Liver (tissue), 9 donors: ENCODE results near the gene FERMT1. TPM values are rescaled to one million over a fixed set of nuclear protein-coding genes. Genes with fewer than 3 reads are reported as not detected.

Experiments
- DNase-seq: peaks from one replicate; pipeline ENCODE4 v3.0.0-alpha.2; 2017; ENCODE audit warnings: low spot score
- H3K27ac ChIP-seq, 2 donors: one replicate each; pipeline ENCODE4 v1.7.0; 2013; ENCODE audit warnings: inconsistent platforms in 2 of 2, low read length in 2 of 2, control low read depth in 1 of 2, low read depth in 1 of 2, mild to moderate bottlenecking in 1 of 2
- H3K27me3 ChIP-seq, 4 donors: one replicate each; pipeline versions ENCODE4 v1.6.1 to v1.7.0; 2013; ENCODE audit warnings: low read length in 3 of 4, inconsistent platforms in 1 of 4, mild to moderate bottlenecking in 1 of 4, moderate library complexity in 1 of 4; ENCODE audit not compliant: control insufficient read depth in 4 of 4, insufficient read depth in 4 of 4
- H3K36me3 ChIP-seq, 4 donors: one replicate each; pipeline versions ENCODE4 v1.6.1 to v1.7.0; 2013; ENCODE audit warnings: low read length in 3 of 4, mild to moderate bottlenecking in 3 of 4, low read depth in 1 of 4, moderate library complexity in 1 of 4; ENCODE audit not compliant: control insufficient read depth in 4 of 4, insufficient read depth in 3 of 4
- H3K4me1 ChIP-seq, 4 donors: one replicate each; pipeline versions ENCODE4 v1.6.1 to v1.7.0; 2013; ENCODE audit warnings: low read length in 3 of 4, mild to moderate bottlenecking in 3 of 4, moderate library complexity in 1 of 4; ENCODE audit not compliant: control insufficient read depth in 4 of 4, insufficient read depth in 4 of 4
- H3K4me3 ChIP-seq, 3 donors: one replicate each; pipeline versions ENCODE4 v1.6.1 to v1.7.0; 2013; ENCODE audit warnings: low read length in 3 of 3, control low read depth in 1 of 3, low read depth in 1 of 3, mild to moderate bottlenecking in 1 of 3
- H3K9ac ChIP-seq, 2 donors: one replicate each; pipeline ENCODE4 v1.7.0; 2013; ENCODE audit warnings: low read length in 2 of 2, mild to moderate bottlenecking in 2 of 2, moderate library complexity in 2 of 2, control low read depth in 1 of 2, low read depth in 1 of 2
- H3K9me3 ChIP-seq, 4 donors: one replicate each; pipeline versions ENCODE4 v1.6.1 to v1.7.0; 2013; ENCODE audit warnings: low read length in 3 of 4; ENCODE audit not compliant: control insufficient read depth in 4 of 4
- EGR1 ChIP-seq, 2 donors: IDR thresholded peaks; 2 replicates each; pipeline ENCODE4 v1.6.1; 2016 to 2018; ENCODE audit warnings: antibody characterized with exemption in 2 of 2, low read depth in 2 of 2
- FOXA1 ChIP-seq: IDR thresholded peaks from 2 replicates; pipeline ENCODE4 v1.6.1; 2016; ENCODE audit warnings: antibody characterized with exemption
- FOXA2 ChIP-seq: IDR thresholded peaks from 2 replicates; pipeline ENCODE4 v1.6.1; 2016; ENCODE audit warnings: antibody characterized with exemption
- GABPA ChIP-seq, 2 donors: IDR thresholded peaks in 1 of 2; conservative IDR thresholded peaks in 1 of 2; 2 replicates each; pipeline ENCODE4 v1.6.1; 2016; ENCODE audit warnings: antibody characterized with exemption in 2 of 2, mild to moderate bottlenecking in 1 of 2, moderate library complexity in 1 of 2
- HNF4G ChIP-seq: IDR thresholded peaks from 2 replicates; pipeline ENCODE4 v1.6.1; 2016; ENCODE audit warnings: antibody characterized with exemption
- JUND ChIP-seq, 2 donors: IDR thresholded peaks; 2 replicates each; pipeline ENCODE4 v1.6.1; 2016; ENCODE audit warnings: antibody characterized with exemption in 2 of 2
- NR2F2 ChIP-seq: IDR thresholded peaks from 2 replicates; pipeline ENCODE4 v1.6.1; 2016; ENCODE audit warnings: antibody characterized with exemption
- RAD21 ChIP-seq, 2 donors: IDR thresholded peaks; 2 replicates each; pipeline ENCODE4 v1.6.1; 2016; ENCODE audit warnings: antibody characterized with exemption in 2 of 2, mild to moderate bottlenecking in 2 of 2
- RXRA ChIP-seq, 2 donors: IDR thresholded peaks; 2 replicates each; pipeline ENCODE4 v1.6.1; 2017 to 2018; ENCODE audit warnings: antibody characterized with exemption in 2 of 2, mild to moderate bottlenecking in 1 of 2
- SP1 ChIP-seq: IDR thresholded peaks from 2 replicates; pipeline ENCODE4 v1.6.1; 2018; ENCODE audit warnings: antibody characterized with exemption, mild to moderate bottlenecking
- TAF1 ChIP-seq: conservative IDR thresholded peaks from 2 replicates; pipeline ENCODE4 v1.6.1; 2016; ENCODE audit warnings: antibody characterized with exemption, mild to moderate bottlenecking
- YY1 ChIP-seq: IDR thresholded peaks from 2 replicates; pipeline ENCODE4 v1.6.1; 2016; ENCODE audit warnings: antibody characterized with exemption, mild to moderate bottlenecking
- WGBS: extraction: QIAGEN DNeasy Blood & Tissue Kit; methylation state at CpG from one replicate; pipeline ENCODE4 v1.1.7; 2013; 5-methylcytosine and 5-hydroxymethylcytosine counted together
- polyA plus RNA-seq, 2 donors: library from polyadenylated mRNA; stranded (reverse) in 1 of 2; unstranded in 1 of 2; fragments of 200-250 nt in 1 of 2; fragments of >200 nt in 1 of 2; fragmentation: Nextera tagmentation in 1 of 2; extraction: Ambion mirVana in 1 of 2; gene quantifications; one replicate each; pipeline versions ENCODE4 v1.2.1 to v1.2.3, GENCODE V29; 2013 to 2015
- total RNA-seq, 2 donors: library from RNA; depleted of rRNA; stranded (reverse); fragments of >200 nt; gene quantifications; one replicate each; pipeline ENCODE4 v1.2.3, GENCODE V29; 2014
- TF ChIP-seq, protein P1 (sequence below): fragments of 150-350 bp; IDR thresholded peaks from 2 replicates; pipeline ENCODE4 v1.5.1; 2017; ENCODE audit warnings: improper control_type of control experiment, low read depth, low read length; ENCODE audit not compliant: missing input control
- TF ChIP-seq, protein P2 (sequence below): IDR thresholded peaks from 2 replicates; pipeline ENCODE4 v1.6.1; 2016; ENCODE audit warnings: antibody characterized with exemption, mild to moderate bottlenecking
- TF ChIP-seq, protein P3 (sequence below): IDR thresholded peaks from 2 replicates; pipeline ENCODE4 v1.6.1; 2016; ENCODE audit warnings: antibody characterized with exemption
- TF ChIP-seq, protein P4 (sequence below): IDR thresholded peaks from 2 replicates; pipeline ENCODE4 v1.6.1; 2016; ENCODE audit warnings: antibody characterized with exemption
- donor health status: healthy.
- donor health status: healthy.
- donor health status: healthy.
- donor health status: healthy.
- donor health status: healthy.

The FERMT1 gene
- total and polyA plus RNA-seq, 4 donors = 0.11 to 0.42 (median 0.21) TPM

DNA sequence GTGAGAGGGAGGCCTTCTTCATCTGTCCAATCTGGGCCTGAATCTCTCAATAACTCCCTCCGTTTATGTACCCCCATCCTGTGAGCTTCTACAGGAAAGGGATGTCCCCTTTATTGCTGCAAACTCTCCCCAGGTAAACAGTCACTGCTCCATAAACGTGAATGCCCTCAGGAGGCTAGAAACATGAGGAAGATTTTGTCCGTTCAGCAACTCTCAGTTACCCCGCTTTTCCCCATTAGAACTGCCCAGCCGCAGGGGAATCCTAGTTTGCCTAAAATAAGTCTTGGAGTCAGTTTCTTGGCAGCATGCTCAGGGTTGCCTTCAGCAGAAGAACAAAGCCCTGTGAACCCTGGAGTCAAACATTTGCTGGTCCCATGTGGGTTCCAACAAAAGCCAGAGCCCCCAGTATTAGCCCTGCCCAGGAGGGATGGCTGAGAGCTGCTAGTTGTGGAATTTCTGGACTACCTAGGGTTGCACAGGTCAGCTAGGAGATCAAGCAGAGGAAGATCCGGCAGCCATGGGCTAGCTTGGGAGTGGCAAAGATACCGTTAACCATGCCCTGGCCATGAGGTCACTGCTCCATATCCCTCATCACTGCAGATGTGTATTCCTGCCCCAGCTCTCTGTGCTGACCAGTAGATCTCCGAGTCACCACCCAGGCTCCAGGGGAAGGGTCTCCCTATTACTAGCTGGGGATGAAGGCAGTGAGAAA is 69.6 kb downstream of the FERMT1 start:
- 64% methylated on average over 8 of the region's 8 CpGs for WGBS
- peaks cover 0 to 6% (median 2%) of the 10 kb centered on the region in 4 donors for H3K27me3 ChIP-seq
- H3K27ac ChIP-seq = no peak overlapping the region
- no peak for TF ChIP-seq GABPA (IDR thresholded peaks at IDR 0.05 in 1 of 2, conservative IDR thresholded peaks at IDR 0.05 in 1 of 2)
- no peak for TF ChIP-seq EGR1 (IDR thresholded peaks at IDR 0.05; ENCODE audit: low read depth in 2 of 2)
- no peak for TF ChIP-seq RXRA (IDR thresholded peaks at IDR 0.05)
- TF ChIP-seq SP1 = no peak
- TF ChIP-seq, protein P1, sequence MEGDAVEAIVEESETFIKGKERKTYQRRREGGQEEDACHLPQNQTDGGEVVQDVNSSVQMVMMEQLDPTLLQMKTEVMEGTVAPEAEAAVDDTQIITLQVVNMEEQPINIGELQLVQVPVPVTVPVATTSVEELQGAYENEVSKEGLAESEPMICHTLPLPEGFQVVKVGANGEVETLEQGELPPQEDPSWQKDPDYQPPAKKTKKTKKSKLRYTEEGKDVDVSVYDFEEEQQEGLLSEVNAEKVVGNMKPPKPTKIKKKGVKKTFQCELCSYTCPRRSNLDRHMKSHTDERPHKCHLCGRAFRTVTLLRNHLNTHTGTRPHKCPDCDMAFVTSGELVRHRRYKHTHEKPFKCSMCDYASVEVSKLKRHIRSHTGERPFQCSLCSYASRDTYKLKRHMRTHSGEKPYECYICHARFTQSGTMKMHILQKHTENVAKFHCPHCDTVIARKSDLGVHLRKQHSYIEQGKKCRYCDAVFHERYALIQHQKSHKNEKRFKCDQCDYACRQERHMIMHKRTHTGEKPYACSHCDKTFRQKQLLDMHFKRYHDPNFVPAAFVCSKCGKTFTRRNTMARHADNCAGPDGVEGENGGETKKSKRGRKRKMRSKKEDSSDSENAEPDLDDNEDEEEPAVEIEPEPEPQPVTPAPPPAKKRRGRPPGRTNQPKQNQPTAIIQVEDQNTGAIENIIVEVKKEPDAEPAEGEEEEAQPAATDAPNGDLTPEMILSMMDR = no peak
- TF ChIP-seq YY1 = no peak
- no peak for TF ChIP-seq FOXA2
- no peak for TF ChIP-seq TAF1
- no peak for TF ChIP-seq JUND (IDR thresholded peaks at IDR 0.05)
- TF ChIP-seq FOXA1 = no peak
- TF ChIP-seq RAD21 (IDR thresholded peaks at IDR 0.05) = no peak
- H3K9me3 ChIP-seq = no peaks in the 10 kb centered on the region
- no peaks in the 10 kb centered on the region for H3K36me3 ChIP-seq
- no peak overlapping the region for H3K9ac ChIP-seq
- DNase-seq = no peak
- H3K4me1 ChIP-seq = peaks cover 10 to 25% (median 17%) of the 10 kb centered on the region in 4 donors
- H3K4me3 ChIP-seq = no peak overlapping the region

DNA sequence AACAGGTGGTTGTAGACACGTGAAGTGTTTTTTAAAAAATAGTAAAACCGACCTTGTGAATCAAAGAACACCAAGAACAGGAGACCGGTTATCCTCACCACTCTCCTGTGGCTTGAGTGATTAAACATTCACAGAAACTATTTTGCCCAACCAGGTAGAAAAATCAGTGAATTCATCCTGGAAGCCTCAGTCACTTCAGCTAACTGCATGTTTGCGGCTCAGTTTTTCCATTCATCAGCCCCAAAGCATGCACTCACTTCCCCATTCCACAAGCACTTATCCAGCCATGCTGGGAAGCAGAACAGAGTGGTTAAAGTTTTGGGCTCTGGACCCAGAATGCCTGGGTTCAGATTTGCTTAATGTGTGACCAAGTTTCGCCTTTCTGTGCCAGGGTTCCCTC is 71.3 kb downstream of the FERMT1 start:
- H3K4me3 ChIP-seq = no peak overlapping the region
- no peaks in the 10 kb centered on the region for H3K36me3 ChIP-seq
- DNase-seq = no peak
- TF ChIP-seq TAF1 (no peak), NR2F2 (no peak), GABPA (IDR thresholded peaks at IDR 0.05 in 1 of 2, conservative IDR thresholded peaks at IDR 0.05 in 1 of 2) (no peak), HNF4G (no peak), FOXA1 (no peak), YY1 (no peak), RXRA (IDR thresholded peaks at IDR 0.05) (no peak), FOXA2 (no peak), RAD21 (IDR thresholded peaks at IDR 0.05) (no peak)
- TF ChIP-seq, protein P2, sequence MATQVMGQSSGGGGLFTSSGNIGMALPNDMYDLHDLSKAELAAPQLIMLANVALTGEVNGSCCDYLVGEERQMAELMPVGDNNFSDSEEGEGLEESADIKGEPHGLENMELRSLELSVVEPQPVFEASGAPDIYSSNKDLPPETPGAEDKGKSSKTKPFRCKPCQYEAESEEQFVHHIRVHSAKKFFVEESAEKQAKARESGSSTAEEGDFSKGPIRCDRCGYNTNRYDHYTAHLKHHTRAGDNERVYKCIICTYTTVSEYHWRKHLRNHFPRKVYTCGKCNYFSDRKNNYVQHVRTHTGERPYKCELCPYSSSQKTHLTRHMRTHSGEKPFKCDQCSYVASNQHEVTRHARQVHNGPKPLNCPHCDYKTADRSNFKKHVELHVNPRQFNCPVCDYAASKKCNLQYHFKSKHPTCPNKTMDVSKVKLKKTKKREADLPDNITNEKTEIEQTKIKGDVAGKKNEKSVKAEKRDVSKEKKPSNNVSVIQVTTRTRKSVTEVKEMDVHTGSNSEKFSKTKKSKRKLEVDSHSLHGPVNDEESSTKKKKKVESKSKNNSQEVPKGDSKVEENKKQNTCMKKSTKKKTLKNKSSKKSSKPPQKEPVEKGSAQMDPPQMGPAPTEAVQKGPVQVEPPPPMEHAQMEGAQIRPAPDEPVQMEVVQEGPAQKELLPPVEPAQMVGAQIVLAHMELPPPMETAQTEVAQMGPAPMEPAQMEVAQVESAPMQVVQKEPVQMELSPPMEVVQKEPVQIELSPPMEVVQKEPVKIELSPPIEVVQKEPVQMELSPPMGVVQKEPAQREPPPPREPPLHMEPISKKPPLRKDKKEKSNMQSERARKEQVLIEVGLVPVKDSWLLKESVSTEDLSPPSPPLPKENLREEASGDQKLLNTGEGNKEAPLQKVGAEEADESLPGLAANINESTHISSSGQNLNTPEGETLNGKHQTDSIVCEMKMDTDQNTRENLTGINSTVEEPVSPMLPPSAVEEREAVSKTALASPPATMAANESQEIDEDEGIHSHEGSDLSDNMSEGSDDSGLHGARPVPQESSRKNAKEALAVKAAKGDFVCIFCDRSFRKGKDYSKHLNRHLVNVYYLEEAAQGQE = no peak
- TF ChIP-seq, protein P3, sequence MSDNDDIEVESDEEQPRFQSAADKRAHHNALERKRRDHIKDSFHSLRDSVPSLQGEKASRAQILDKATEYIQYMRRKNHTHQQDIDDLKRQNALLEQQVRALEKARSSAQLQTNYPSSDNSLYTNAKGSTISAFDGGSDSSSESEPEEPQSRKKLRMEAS = no peak
- TF ChIP-seq, protein P4, sequence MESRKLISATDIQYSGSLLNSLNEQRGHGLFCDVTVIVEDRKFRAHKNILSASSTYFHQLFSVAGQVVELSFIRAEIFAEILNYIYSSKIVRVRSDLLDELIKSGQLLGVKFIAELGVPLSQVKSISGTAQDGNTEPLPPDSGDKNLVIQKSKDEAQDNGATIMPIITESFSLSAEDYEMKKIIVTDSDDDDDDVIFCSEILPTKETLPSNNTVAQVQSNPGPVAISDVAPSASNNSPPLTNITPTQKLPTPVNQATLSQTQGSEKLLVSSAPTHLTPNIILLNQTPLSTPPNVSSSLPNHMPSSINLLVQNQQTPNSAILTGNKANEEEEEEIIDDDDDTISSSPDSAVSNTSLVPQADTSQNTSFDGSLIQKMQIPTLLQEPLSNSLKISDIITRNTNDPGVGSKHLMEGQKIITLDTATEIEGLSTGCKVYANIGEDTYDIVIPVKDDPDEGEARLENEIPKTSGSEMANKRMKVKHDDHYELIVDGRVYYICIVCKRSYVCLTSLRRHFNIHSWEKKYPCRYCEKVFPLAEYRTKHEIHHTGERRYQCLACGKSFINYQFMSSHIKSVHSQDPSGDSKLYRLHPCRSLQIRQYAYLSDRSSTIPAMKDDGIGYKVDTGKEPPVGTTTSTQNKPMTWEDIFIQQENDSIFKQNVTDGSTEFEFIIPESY = no peak
- TF ChIP-seq, protein P1 = no peak
- peaks cover 0 to 6% (median 2%) of the 10 kb centered on the region in 4 donors for H3K27me3 ChIP-seq
- H3K9ac ChIP-seq = no peak overlapping the region
- H3K27ac ChIP-seq = no peak overlapping the region
- no peaks in the 10 kb centered on the region for H3K9me3 ChIP-seq
- peaks cover 10 to 25% (median 17%) of the 10 kb centered on the region in 4 donors for H3K4me1 ChIP-seq
- WGBS = 62% methylated on average over 5 of the region's 5 CpGs
